H7 (cell line): ENCODE results near the gene SEC14L6. TPM values are rescaled to one million over a fixed set of nuclear protein-coding genes. Genes with fewer than 3 reads are reported as not detected.
"Not testable (repeated sequence)": the region's sequence is repeated elsewhere in the genome, so short reads cannot be mapped to it uniquely, and the experiment has no call there.

Experiments used
- DNase-seq: peaks from one replicate; pipeline ENCODE4 v3.0.0; 2012
- H3K27me3 ChIP-seq: 2 replicates; pipeline ENCODE4 v1.6.0; 2011; ENCODE audit warnings: mild to moderate bottlenecking, low read length; ENCODE audit not compliant: control insufficient read depth, insufficient read depth
- H3K36me3 ChIP-seq: replicated peaks from 2 replicates; pipeline ENCODE4 v1.5.1; 2011; ENCODE audit warnings: low read length; ENCODE audit not compliant: control insufficient read depth, insufficient read depth
- H3K4me3 ChIP-seq: 2 replicates; pipeline ENCODE4 v1.5.1; 2011; ENCODE audit warnings: low read depth, mild to moderate bottlenecking, control low read depth, low read length, moderate library complexity; ENCODE audit not compliant: insufficient read depth
- total RNA-seq: library from RNA; depleted of rRNA; stranded (reverse); fragments of >200 nt; shearing (Covaris generic); gene quantifications from 2 replicates; pipeline ENCODE4 v1.2.3, GENCODE V29; 2014; rRNA removed

Gene SEC14L6
- 0.17 and 0.55 TPM in 2 replicates for total RNA-seq

DNA sequence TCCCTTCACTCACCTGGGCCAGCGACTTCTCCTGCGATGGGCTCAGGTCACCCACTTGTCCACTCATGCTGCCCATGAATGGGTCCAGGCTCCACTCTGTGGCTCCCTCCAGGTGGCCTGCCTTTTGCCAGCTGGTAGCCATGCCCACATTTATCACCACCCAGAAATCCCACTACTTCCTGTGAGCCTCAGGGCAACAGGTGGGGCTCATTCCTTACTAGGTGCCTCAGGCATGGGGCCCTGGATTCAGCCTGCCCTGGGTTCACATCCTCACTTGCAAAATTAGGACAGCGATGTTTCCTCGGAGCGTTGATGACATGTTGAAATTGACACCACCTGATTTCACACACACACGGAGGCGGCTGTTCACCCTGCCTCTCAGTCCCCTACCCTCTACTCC is at the start of gene SEC14L6:
SEC14L6 (minus strand) TSS at position 126 of the 400 bp plus-strand sequence; CDS start at position 67, 59 bp downstream.
- H3K27me3 ChIP-seq: peaks cover 21% of the 10 kb centered on the region
- no peaks in the 10 kb centered on the region for H3K36me3 ChIP-seq
- H3K4me3 ChIP-seq: no peak within 1 kb of the TSS
- no peak for DNase-seq

DNA sequence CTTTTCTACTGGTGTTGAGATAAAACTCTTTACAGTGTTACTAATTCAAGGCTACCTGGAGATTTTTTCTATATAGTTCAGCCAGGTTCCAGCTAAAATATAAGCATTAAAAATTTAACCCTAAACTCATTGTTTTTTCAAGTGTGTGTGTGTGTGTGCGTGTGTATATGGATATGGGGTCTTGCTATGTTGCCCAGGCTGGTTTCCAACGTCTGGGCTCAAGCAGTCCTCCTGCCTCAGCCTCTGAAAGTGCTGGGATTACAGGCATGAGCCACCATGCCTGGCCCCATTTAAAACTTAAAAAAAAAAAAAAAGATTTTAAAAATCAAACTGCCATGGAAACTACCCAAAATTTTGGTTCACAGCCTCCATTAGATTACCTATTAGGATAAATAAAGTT is 49.7 kb upstream of the SEC14L6 start:
- no peak overlapping the region for H3K4me3 ChIP-seq
- no peaks in the 10 kb centered on the region for H3K36me3 ChIP-seq
- peaks cover 3% of the 10 kb centered on the region; the same call in 1 of the 2 replicates for H3K27me3 ChIP-seq

DNA sequence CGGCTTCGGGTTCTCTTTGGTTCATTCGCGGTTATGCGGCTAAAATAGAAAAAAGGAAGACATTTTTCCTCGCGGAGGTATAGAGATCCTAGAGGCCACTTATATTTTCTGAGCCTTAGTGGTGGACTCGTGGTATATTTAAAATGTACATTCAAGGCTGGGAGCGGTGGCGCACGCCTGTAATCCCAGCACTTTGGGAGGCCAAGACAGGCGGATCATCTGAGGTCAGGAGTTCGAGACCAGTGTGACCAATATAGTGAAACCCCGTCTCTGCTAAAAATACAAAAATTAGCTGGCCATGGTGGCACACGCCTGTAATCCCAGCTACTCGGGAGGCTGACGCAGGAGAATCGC is 45.8 kb upstream of the SEC14L6 start:
- not testable (repeated sequence) for H3K4me3 ChIP-seq, DNase-seq
- peaks cover 19% of the 10 kb centered on the region for H3K36me3 ChIP-seq

More for the DNA sequence above, 49.7 kb upstream of the SEC14L6 start:
- no peak for DNase-seq

DNA sequence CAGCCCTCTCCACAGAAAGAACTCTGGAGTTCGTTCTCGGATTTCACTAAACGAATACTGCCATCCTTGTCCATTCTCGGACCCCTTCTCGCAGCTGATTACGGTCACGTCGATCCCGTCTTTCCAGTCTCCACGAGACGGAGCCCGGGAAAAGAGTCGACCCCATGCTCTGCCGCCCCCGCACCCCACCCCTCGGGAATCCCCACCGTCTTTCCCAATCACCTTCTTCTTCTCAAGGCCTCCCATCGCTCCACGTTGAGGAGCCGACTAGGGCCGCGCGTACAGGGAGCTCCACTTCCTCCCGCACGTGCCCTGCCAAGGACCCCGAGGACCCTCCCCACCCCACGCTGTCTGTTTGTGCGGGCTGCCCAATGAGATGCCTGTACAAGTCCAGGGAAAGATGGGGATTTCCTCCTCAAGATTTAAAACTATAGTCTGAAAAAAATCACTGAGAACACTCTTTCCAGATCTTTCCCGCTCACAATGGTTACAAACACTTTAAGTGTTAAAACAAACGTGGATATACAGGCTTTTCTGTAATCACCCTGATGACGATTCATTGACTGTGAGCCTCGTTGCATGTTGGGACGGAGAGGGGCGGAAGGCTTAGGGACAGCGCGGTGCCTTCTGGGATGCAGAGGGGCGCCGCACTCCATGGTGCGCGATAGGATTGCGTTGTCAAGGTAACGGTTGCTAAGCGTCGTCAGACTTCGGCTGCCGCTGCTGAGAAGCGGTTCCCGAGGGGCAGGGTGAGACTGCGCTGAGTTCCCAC is 45.2 kb upstream of the SEC14L6 start, which contains the start of gene PES1:
PES1 (minus strand) TSS at position 323 of the 772 bp plus-strand sequence; CDS start at position 246, 77 bp downstream.
- DNase-seq: peak; percentile 97
- peaks cover 3% of the 10 kb centered on the region; the same call in 1 of the 2 replicates for H3K27me3 ChIP-seq
- peaks cover 25% of the 10 kb centered on the region for H3K36me3 ChIP-seq
- H3K4me3 ChIP-seq: peak within 1 kb of the TSS; percentile 60

More for the DNA sequence above, 45.8 kb upstream of the SEC14L6 start:
- H3K27me3 ChIP-seq: not testable (repeated sequence)

DNA sequence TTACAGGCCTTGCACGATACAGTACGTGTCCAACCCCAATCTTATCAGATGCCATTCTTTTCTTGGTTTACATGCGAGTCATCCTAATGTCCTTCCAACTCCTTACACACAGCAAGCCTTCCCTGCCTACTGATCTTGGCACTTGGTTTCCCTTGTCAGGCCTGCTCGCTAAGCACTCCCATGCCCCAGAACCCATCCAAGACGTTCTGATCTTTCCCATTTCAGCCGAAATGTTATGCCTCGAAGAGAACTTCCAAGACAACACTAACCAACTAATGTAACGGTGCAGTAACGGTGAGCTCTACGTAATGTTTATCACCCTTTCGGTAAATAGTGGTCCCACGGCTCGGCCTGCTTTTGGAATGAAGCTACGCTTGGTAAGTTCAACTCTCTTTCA is 44.6 kb upstream of the SEC14L6 start:
- Histone ChIP-seq H3K27me3 (peaks cover 3% of the 10 kb centered on the region; the same call in 1 of the 2 replicates), H3K36me3 (peaks cover 30% of the 10 kb centered on the region), H3K4me3 (peak overlapping the region; percentile 60)
- no peak for DNase-seq

GRCh38 chr22:30586414-30586813 is 39.9 kb upstream of the SEC14L6 start:
- H3K36me3 ChIP-seq: peaks cover 56% of the 10 kb centered on the region
- no peak overlapping the region for H3K4me3 ChIP-seq
- H3K27me3 ChIP-seq: no peaks in the 10 kb centered on the region
- no peak for DNase-seq

DNA sequence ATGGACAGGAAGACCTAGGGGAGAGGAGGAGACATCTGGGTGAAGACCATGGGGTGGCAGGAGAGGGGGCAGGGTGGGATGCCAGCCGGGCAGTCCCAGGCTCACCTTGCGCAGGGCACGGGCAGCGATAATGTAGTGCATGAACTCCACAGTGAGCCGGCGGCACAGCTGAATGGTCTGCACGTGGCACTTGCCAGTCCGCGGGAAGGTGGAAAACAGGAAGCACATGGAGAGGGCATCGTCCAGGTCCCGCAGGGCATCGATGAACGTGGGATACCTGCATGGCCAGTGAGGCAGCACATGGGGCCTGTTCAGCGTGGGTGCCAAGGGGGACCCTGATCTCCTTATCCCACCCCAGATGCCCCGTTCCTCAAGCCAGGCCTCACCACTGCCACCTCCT is 37.9 kb upstream of the SEC14L6 start:
- Histone ChIP-seq H3K27me3 (no peaks in the 10 kb centered on the region), H3K36me3 (peaks cover 69% of the 10 kb centered on the region), H3K4me3 (no peak overlapping the region)
- no peak for DNase-seq

- DNase-seq: peak; percentile 54
- no peaks in the 10 kb centered on the region for H3K27me3 ChIP-seq
- peaks cover 68% of the 10 kb centered on the region for H3K36me3 ChIP-seq
- no peak overlapping the region for H3K4me3 ChIP-seq
Measured at GRCh38 chr22:30582788-30583545, 36.4 kb upstream of the SEC14L6 start.

GRCh38 chr22:30582051-30582450 is 35.5 kb upstream of the SEC14L6 start:
- Histone ChIP-seq H3K4me3 (no peak overlapping the region), H3K36me3 (peaks cover 61% of the 10 kb centered on the region), H3K27me3 (no peaks in the 10 kb centered on the region)
- DNase-seq: no peak

GRCh38 chr22:30580896-30581295 is 34.4 kb upstream of the SEC14L6 start:
- H3K36me3 ChIP-seq: peaks cover 56% of the 10 kb centered on the region

DNA sequence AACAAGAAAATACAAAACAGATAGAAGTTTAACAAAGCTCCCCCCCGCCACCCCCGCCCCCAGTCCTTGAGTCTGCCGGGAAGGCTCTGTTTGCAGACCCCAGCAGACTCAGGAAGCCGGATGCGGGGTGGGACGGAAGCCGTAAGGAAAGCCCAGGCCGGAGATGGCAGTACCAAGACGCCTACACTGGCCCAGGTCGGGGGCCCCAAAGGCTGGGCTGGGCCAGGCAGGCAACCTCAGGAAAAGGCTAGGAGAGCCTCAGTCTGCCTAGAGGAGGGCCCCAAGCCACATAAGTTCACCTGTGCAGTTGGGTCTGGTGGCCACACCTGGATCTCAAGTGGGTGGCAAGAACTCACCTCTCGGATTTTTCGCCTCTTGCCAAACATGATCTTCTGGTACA is 31.9 kb upstream of the SEC14L6 start:
- H3K36me3 ChIP-seq: peaks cover 40% of the 10 kb centered on the region
- DNase-seq: no peak
- H3K27me3 ChIP-seq: no peaks in the 10 kb centered on the region
- no peak overlapping the region for H3K4me3 ChIP-seq

More at GRCh38 chr22:30580896-30581295, 34.4 kb upstream of the SEC14L6 start:
- DNase-seq: no peak
- Histone ChIP-seq H3K27me3 (no peaks in the 10 kb centered on the region), H3K4me3 (no peak overlapping the region)

DNA sequence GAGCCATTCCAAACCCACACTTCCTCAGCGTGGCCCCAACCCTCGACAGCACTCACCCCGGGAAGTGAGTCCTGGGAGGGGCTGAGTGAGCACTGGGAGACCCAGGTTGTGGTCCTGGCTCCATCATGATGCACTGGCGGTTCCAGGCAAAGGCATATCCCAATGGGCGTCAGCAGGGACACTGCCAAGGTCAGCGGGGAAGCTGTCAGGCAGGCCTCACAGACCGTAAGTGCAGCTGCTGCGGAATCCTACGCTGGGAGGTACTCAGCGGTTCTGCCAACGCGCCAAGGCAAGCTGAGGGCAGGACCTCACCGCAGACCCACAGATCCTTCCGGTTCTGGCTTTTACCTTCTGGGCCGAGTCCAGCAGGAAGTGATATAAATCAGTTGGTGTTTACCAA is 29.3 kb upstream of the SEC14L6 start:
- peak; percentile 53 for DNase-seq
- no peaks in the 10 kb centered on the region for H3K27me3 ChIP-seq
- peaks cover 29% of the 10 kb centered on the region for H3K36me3 ChIP-seq
- no peak overlapping the region for H3K4me3 ChIP-seq

GRCh38 chr22:30574997-30575671 is 28.6 kb upstream of the SEC14L6 start:
- peak; percentile 86 for DNase-seq
- H3K36me3 ChIP-seq: peaks cover 23% of the 10 kb centered on the region
- H3K27me3 ChIP-seq: no peaks in the 10 kb centered on the region
- H3K4me3 ChIP-seq: peak overlapping the region; percentile 39
